Testis (tissue), 3 donors: ENCODE measurements around the gene MYBPC2. TPM values are rescaled to one million over a fixed set of nuclear protein-coding genes. Genes with fewer than 3 reads are reported as not detected.

Source experiments
- DNase-seq: peaks from one replicate; pipeline ENCODE4 v3.0.0-alpha.2; 2019
- H3K27ac ChIP-seq, 2 donors: fragments of 200-600 bp; sonication (generic); one replicate each; pipeline ENCODE4 v1.5.1; 2019
- H3K27me3 ChIP-seq: fragments of 200-600 bp; sonication (generic); one replicate; pipeline ENCODE4 v1.5.1; 2019
- H3K36me3 ChIP-seq: fragments of 200-600 bp; sonication (generic); one replicate; pipeline ENCODE4 v1.5.1; 2017; ENCODE audit warnings: low read depth; ENCODE audit errors: missing control alignments
- H3K4me1 ChIP-seq: fragments of 200-600 bp; sonication (generic); one replicate; pipeline ENCODE4 v1.5.1; 2019
- H3K4me3 ChIP-seq, 2 donors: fragments of 200-600 bp; sonication (generic); one replicate each; pipeline ENCODE4 v1.5.1; 2017 to 2019
- H3K9me3 ChIP-seq: fragments of 200-600 bp; sonication (generic); one replicate; pipeline ENCODE4 v1.5.1; 2017
- CTCF ChIP-seq, 3 experiments: fragments of 450-650 bp in 2 of 3; fragments of 200-600 bp in 1 of 3; sonication (generic) in 1 of 3; IDR thresholded peaks; one replicate each; pipeline ENCODE4 v1.5.1; 2016 to 2019; ENCODE audit warnings: antibody characterized with exemption in 3 of 3, mild to moderate bottlenecking in 2 of 3, moderate library complexity in 1 of 3
- POLR2A ChIP-seq: fragments of 450-650 bp; IDR thresholded peaks from one replicate; pipeline ENCODE4 v1.6.1; 2017; ENCODE audit warnings: antibody characterized with exemption, mild to moderate bottlenecking, moderate library complexity
- WGBS, 2 donors: methylation state at CpG; one replicate each; pipeline ENCODE4 v1.1.5; 2018; 5-methylcytosine and 5-hydroxymethylcytosine counted together
- intact Hi-C: fragments of 100-400 bp; cut with DNase I; formaldehyde crosslinking; loops from one replicate; pipeline ENCODE4 v1.15.1; 2023; ENCODE audit warnings: low total_unique reads
- polyA plus RNA-seq: library from polyadenylated mRNA; stranded (reverse); fragments of 350-450 nt; fragmentation: Illumina TruSeq; extraction: RNeasy Lipid Tissue Mini Kit (QIAGEN cat#74804); gene quantifications from one replicate; pipeline ENCODE4 v1.2.3, GENCODE V29; 2014; ENCODE audit warnings: low read depth, low replicate concordance; ENCODE audit not compliant: insufficient read depth
- total RNA-seq, 2 donors: library from RNA; depleted of rRNA; stranded (reverse); fragments of >200 nt; gene quantifications; one replicate each; pipeline ENCODE4 v1.2.3, GENCODE V29; 2016

The MYBPC2 gene
- total and polyA plus RNA-seq, 3 donors from 2014 or later, result 0.31 to 3.2 (median 0.63) TPM

GRCh38 chr19:50447750-50448149 is 15.1 kb downstream of the MYBPC2 start:
- WGBS, 2 donors, result 92 to 95% methylated on average over 10 of the region's 10 CpGs

GRCh38 chr19:50449236-50449899 is 16.7 kb downstream of the MYBPC2 start:
- Histone ChIP-seq H3K27me3 (no peaks in the 10 kb centered on the region), H3K27ac (no peak overlapping the region), H3K36me3 (no peaks in the 10 kb centered on the region), H3K4me1 (no peaks in the 10 kb centered on the region), H3K4me3 (no peak overlapping the region), H3K9me3 (no peaks in the 10 kb centered on the region)
- intact Hi-C loops, result no loop called here
- DNase-seq, result no peak
- 84 to 88% methylated on average over 13 to 14 of the region's 14 CpGs for WGBS, 2 donors
- TF ChIP-seq CTCF (IDR thresholded peaks at IDR 0.05), result no peak
- no peak for TF ChIP-seq POLR2A

More at GRCh38 chr19:50447750-50448149, 15.1 kb downstream of the MYBPC2 start:
- no peak overlapping the region for H3K27ac ChIP-seq
- intact Hi-C loops, result no loop called here
- no peaks in the 10 kb centered on the region for H3K36me3 ChIP-seq
- H3K4me1 ChIP-seq, result no peaks in the 10 kb centered on the region
- H3K9me3 ChIP-seq, result no peaks in the 10 kb centered on the region
- TF ChIP-seq POLR2A, result no peak
- H3K27me3 ChIP-seq, result no peaks in the 10 kb centered on the region
- H3K4me3 ChIP-seq, result no peak overlapping the region
- DNase-seq, result no peak

- Histone ChIP-seq H3K27ac (no peak overlapping the region), H3K36me3 (no peaks in the 10 kb centered on the region), H3K4me1 (no peaks in the 10 kb centered on the region), H3K9me3 (no peaks in the 10 kb centered on the region), H3K4me3 (no peak overlapping the region), H3K27me3 (no peaks in the 10 kb centered on the region)
- no peak for DNase-seq
- 65 to 70% methylated on average over 27 to 30 of the region's 30 CpGs for WGBS, 2 donors
- TF ChIP-seq CTCF (IDR thresholded peaks at IDR 0.05), result no peak
- intact Hi-C loops, result no loop called here
These were observed 17.9 kb downstream of the MYBPC2 start for GRCh38 chr19:50450369-50451222.

- H3K36me3 ChIP-seq, result no peaks in the 10 kb centered on the region
- H3K27ac ChIP-seq, result no peak overlapping the region
- H3K27me3 ChIP-seq, result no peaks in the 10 kb centered on the region
- DNase-seq, result no peak
- H3K9me3 ChIP-seq, result no peaks in the 10 kb centered on the region
- no peak overlapping the region for H3K4me3 ChIP-seq
- TF ChIP-seq POLR2A, result no peak
- TF ChIP-seq CTCF (IDR thresholded peaks at IDR 0.05), result no peak
- intact Hi-C loops, result no loop called here
- 52 to 64% methylated on average over 5 to 13 of the region's 13 CpGs for WGBS, 2 donors
- no peaks in the 10 kb centered on the region for H3K4me1 ChIP-seq
These were observed 18.5 kb downstream of the MYBPC2 start for GRCh38 chr19:50451223-50451534.

- Histone ChIP-seq H3K9me3 (no peaks in the 10 kb centered on the region), H3K4me3 (no peak overlapping the region), H3K36me3 (no peaks in the 10 kb centered on the region), H3K27ac (no peak overlapping the region), H3K27me3 (no peaks in the 10 kb centered on the region), H3K4me1 (no peaks in the 10 kb centered on the region)
- no peak for DNase-seq
- TF ChIP-seq CTCF (IDR thresholded peaks at IDR 0.05), result no peak
- no peak for TF ChIP-seq POLR2A
- WGBS, 2 donors, result 96 to 98% methylated on average over 3 of the region's 3 CpGs
- intact Hi-C loops, result no loop called here
These were observed 20.6 kb downstream of the MYBPC2 start for GRCh38 chr19:50453243-50453642.
